SJCRH30 (cell line): ENCODE measurements around the gene FGG. TPM values are rescaled to one million over a fixed set of nuclear protein-coding genes. Genes with fewer than 3 reads are reported as not detected.
"Not testable (repeated sequence)": the region's sequence is repeated elsewhere in the genome, so short reads cannot be mapped to it uniquely, and the experiment has no call there.

Experiments
- DNase-seq, 2 experiments: peaks; one replicate each; pipeline ENCODE4 v3.0.0-alpha.2; 2015 to 2020
- H3K27ac ChIP-seq: fragments of 250-450 bp; sonication (Bioruptor Pico); 2 replicates; pipeline ENCODE4 v1.5.1; 2020; ENCODE audit warnings: mild to moderate bottlenecking, moderate library complexity
- H3K27me3 ChIP-seq: fragments of 250-450 bp; sonication (Bioruptor Pico); 2 replicates; pipeline ENCODE4 v1.5.1; 2020; ENCODE audit warnings: mild to moderate bottlenecking, moderate library complexity
- H3K36me3 ChIP-seq: fragments of 250-450 bp; sonication (Bioruptor Pico); 2 replicates; pipeline ENCODE4 v1.5.1; 2020; ENCODE audit warnings: mild to moderate bottlenecking, moderate library complexity
- H3K4me1 ChIP-seq: fragments of 250-450 bp; sonication (Bioruptor Pico); 2 replicates; pipeline ENCODE4 v1.5.1; 2020; ENCODE audit warnings: mild to moderate bottlenecking, moderate library complexity
- H3K4me3 ChIP-seq: fragments of 250-450 bp; sonication (Bioruptor Pico); 2 replicates; pipeline ENCODE4 v1.5.1; 2020; ENCODE audit warnings: mild to moderate bottlenecking, moderate library complexity
- H3K9me3 ChIP-seq: fragments of 250-450 bp; sonication (Bioruptor Pico); replicated peaks from 2 replicates; pipeline ENCODE4 v1.5.1; 2020; ENCODE audit warnings: mild to moderate bottlenecking, moderate library complexity
- total RNA-seq: library from RNA; depleted of rRNA; stranded (reverse); fragments of >200 nt; shearing (Covaris generic); gene quantifications from 2 replicates; pipeline ENCODE4 v1.2.3, GENCODE V29; 2014

FGG gene
- total RNA-seq, 1 experiment from 2014 or later, result not detected

GRCh38 chr4:154603033-154603943 is 9.2 kb downstream of the FGG start:
- no peak overlapping the region for H3K27ac ChIP-seq
- no peak overlapping the region for H3K4me3 ChIP-seq
- H3K36me3 ChIP-seq, result no peaks in the 10 kb centered on the region
- no peaks in the 10 kb centered on the region for H3K9me3 ChIP-seq
- no peaks in the 10 kb centered on the region for H3K4me1 ChIP-seq
- no peaks in the 10 kb centered on the region for H3K27me3 ChIP-seq
- DNase-seq, result no peak

- H3K4me3 ChIP-seq, result no peak overlapping the region
- no peak for DNase-seq
- H3K27ac ChIP-seq, result no peak overlapping the region
- H3K27me3 ChIP-seq, result no peaks in the 10 kb centered on the region
- H3K36me3 ChIP-seq, result no peaks in the 10 kb centered on the region
- H3K9me3 ChIP-seq, result no peaks in the 10 kb centered on the region
- H3K4me1 ChIP-seq, result no peaks in the 10 kb centered on the region
Observed at GRCh38 chr4:154602404-154603020, 9.9 kb downstream of the FGG start.

GRCh38 chr4:154597798-154598774 is 14.4 kb downstream of the FGG start:
- no peaks in the 10 kb centered on the region for H3K27me3 ChIP-seq
- no peak for DNase-seq
- no peak overlapping the region for H3K27ac ChIP-seq
- no peak overlapping the region for H3K4me3 ChIP-seq
- no peaks in the 10 kb centered on the region for H3K4me1 ChIP-seq
- no peaks in the 10 kb centered on the region for H3K9me3 ChIP-seq
- H3K36me3 ChIP-seq, result no peaks in the 10 kb centered on the region

- H3K36me3 ChIP-seq, H3K27ac ChIP-seq, H3K27me3 ChIP-seq, H3K4me1 ChIP-seq, H3K4me3 ChIP-seq, H3K9me3 ChIP-seq, DNase-seq: not testable (repeated sequence)
Observed at GRCh38 chr4:154597281-154597680, 15.2 kb downstream of the FGG start.

- H3K4me1 ChIP-seq, result no peaks in the 10 kb centered on the region
- DNase-seq, result peak in 1 of 2 experiments; percentile 17
- no peaks in the 10 kb centered on the region for H3K27me3 ChIP-seq
- H3K27ac ChIP-seq, result no peak overlapping the region
- no peak overlapping the region for H3K4me3 ChIP-seq
- H3K36me3 ChIP-seq, result no peaks in the 10 kb centered on the region
- H3K9me3 ChIP-seq, result no peaks in the 10 kb centered on the region
Observed at GRCh38 chr4:154595807-154596206, 16.6 kb downstream of the FGG start.

- not testable (repeated sequence) for H3K27ac ChIP-seq, DNase-seq, H3K4me3 ChIP-seq, H3K27me3 ChIP-seq, H3K4me1 ChIP-seq, H3K9me3 ChIP-seq, H3K36me3 ChIP-seq
Observed at GRCh38 chr4:154594343-154594742, 18.1 kb downstream of the FGG start.

- no peak overlapping the region for H3K27ac ChIP-seq
- no peaks in the 10 kb centered on the region for H3K9me3 ChIP-seq
Observed at GRCh38 chr4:154593868-154594267, 18.6 kb downstream of the FGG start.

GRCh38 chr4:154591890-154592289 is 20.6 kb downstream of the FGG start:
- H3K4me1 ChIP-seq, result no peaks in the 10 kb centered on the region
- no peaks in the 10 kb centered on the region for H3K36me3 ChIP-seq
- no peak for DNase-seq
- H3K9me3 ChIP-seq, result no peaks in the 10 kb centered on the region
- H3K4me3 ChIP-seq, result no peak overlapping the region
- no peak overlapping the region for H3K27ac ChIP-seq
- no peaks in the 10 kb centered on the region for H3K27me3 ChIP-seq

More at GRCh38 chr4:154593868-154594267, 18.6 kb downstream of the FGG start:
- H3K27me3 ChIP-seq, result no peaks in the 10 kb centered on the region
- H3K4me3 ChIP-seq, result no peak overlapping the region
- H3K36me3 ChIP-seq, result no peaks in the 10 kb centered on the region
- DNase-seq, result no peak
- no peaks in the 10 kb centered on the region for H3K4me1 ChIP-seq

GRCh38 chr4:154590329-154591006 is 22.0 kb downstream of the FGG start, which contains the start of gene FGA:
FGA (minus strand) TSS chr4:154590742; CDS start chr4:154590687, 55 bp downstream.
- H3K4me3 ChIP-seq, result no peak within 1 kb of the TSS
- no peaks in the 10 kb centered on the region for H3K27me3 ChIP-seq
- H3K9me3 ChIP-seq, result no peaks in the 10 kb centered on the region
- H3K27ac ChIP-seq, result no peak within 1 kb of the TSS
- H3K4me1 ChIP-seq, result no peaks in the 10 kb centered on the region
- no peak for DNase-seq
- H3K36me3 ChIP-seq, result no peaks in the 10 kb centered on the region

- no peak overlapping the region for H3K4me3 ChIP-seq
- DNase-seq, result no peak
- no peak overlapping the region for H3K27ac ChIP-seq
- no peaks in the 10 kb centered on the region for H3K36me3 ChIP-seq
- H3K4me1 ChIP-seq, result no peaks in the 10 kb centered on the region
- no peaks in the 10 kb centered on the region for H3K27me3 ChIP-seq
- no peaks in the 10 kb centered on the region for H3K9me3 ChIP-seq
Observed at GRCh38 chr4:154589296-154590197, 22.9 kb downstream of the FGG start.

GRCh38 chr4:154588198-154588597 is 24.3 kb downstream of the FGG start:
- Histone ChIP-seq H3K36me3 (no peaks in the 10 kb centered on the region), H3K4me1 (no peaks in the 10 kb centered on the region), H3K27ac (no peak overlapping the region), H3K27me3 (no peaks in the 10 kb centered on the region), H3K4me3 (no peak overlapping the region), H3K9me3 (no peaks in the 10 kb centered on the region)
- no peak for DNase-seq

GRCh38 chr4:154586296-154587033 is 26.0 kb downstream of the FGG start:
- Histone ChIP-seq H3K36me3 (no peaks in the 10 kb centered on the region), H3K4me3 (no peak overlapping the region), H3K27me3 (no peaks in the 10 kb centered on the region), H3K4me1 (no peaks in the 10 kb centered on the region), H3K27ac (no peak overlapping the region), H3K9me3 (no peaks in the 10 kb centered on the region)
- DNase-seq, result no peak
